H1 (cell line): ENCODE results near the gene YOD1. TPM values are rescaled to one million over a fixed set of nuclear protein-coding genes. Genes with fewer than 3 reads are reported as not detected.

ENCODE experiments used
- CTCF ChIA-PET: fragments of 300-600 bp; sonication (Branson Sonifier 250); formaldehyde crosslinking; loops from one replicate; lab custom pipeline; 2021; ENCODE audit not compliant: partially characterized antibody; lab: Charles Lee
- POLR2A ChIA-PET: fragments of 300-600 bp; sonication (Branson Sonifier 250); formaldehyde crosslinking; loops from one replicate; lab custom pipeline; 2021; ENCODE audit warnings: inconsistent platforms; ENCODE audit not compliant: partially characterized antibody; lab: Charles Lee
- DNase-seq, 2 experiments: peaks; one replicate each; pipeline versions ENCODE4 v3.0.0 to v3.0.0-alpha.2; 2010 to 2022; ENCODE audit warnings: low spot score in 2 of 2, low read depth in 1 of 2, mixed read lengths in 1 of 2
- FAIRE-seq: peaks from 2 replicates; lab custom pipeline; 2011; peaks lifted over from hg19 to GRCh38; lab: Jason Lieb, UNC
- H2AFZ ChIP-seq: 2 replicates; pipeline ENCODE4 v1.8.1; 2012; ENCODE audit warnings: low read length, inconsistent platforms
- H2AK5ac ChIP-seq: 2 replicates; pipeline ENCODE4 v1.6.1; 2013; ENCODE audit warnings: low read depth, low read length
- H2BK120ac ChIP-seq: replicated peaks from 2 replicates; pipeline ENCODE3; 2013; ENCODE audit warnings: low read depth, low read length, inconsistent platforms
- H2BK12ac ChIP-seq: 2 replicates; pipeline ENCODE4 v1.6.1; 2013; ENCODE audit warnings: low read depth, low read length
- H2BK15ac ChIP-seq: 2 replicates; pipeline ENCODE4 v1.6.1; 2013; ENCODE audit warnings: low read length
- H2BK20ac ChIP-seq: 2 replicates; pipeline ENCODE4 v1.6.1; 2013; ENCODE audit warnings: low read length
- H2BK5ac ChIP-seq: 2 replicates; pipeline ENCODE4 v1.6.1; 2013; ENCODE audit warnings: low read depth, low read length
- H3K14ac ChIP-seq: 2 replicates; pipeline ENCODE4 v1.6.1; 2013; ENCODE audit warnings: inconsistent platforms; ENCODE audit not compliant: insufficient read length
- H3K18ac ChIP-seq: 2 replicates; pipeline ENCODE4 v1.6.1; 2013; ENCODE audit warnings: low read length; ENCODE audit errors: extremely low read depth
- H3K23ac ChIP-seq: 2 replicates; pipeline ENCODE4 v1.6.1; 2013; ENCODE audit warnings: inconsistent platforms; ENCODE audit not compliant: insufficient read length
- H3K23me2 ChIP-seq: 2 replicates; pipeline ENCODE4 v1.6.1; 2013; ENCODE audit warnings: low read depth, low read length
- H3K27ac ChIP-seq: 2 replicates; pipeline ENCODE4 v1.6.1; 2011; ENCODE audit warnings: low read depth, low read length, inconsistent platforms
- H3K27me3 ChIP-seq, 4 experiments: replicated peaks in 1 of 4; 1 replicate in 1 of 4; 2 replicates in 3 of 4; pipeline versions ENCODE4 v1.6.1 to v1.8.1; 2011 to 2013; ENCODE audit warnings: low read length in 3 of 4, mild to moderate bottlenecking in 3 of 4, inconsistent platforms in 2 of 4, mixed read lengths in 2 of 4, moderate library complexity in 1 of 4; ENCODE audit not compliant: control insufficient read depth in 3 of 4, insufficient read depth in 3 of 4; ENCODE audit errors: extremely low read depth in 1 of 4
- H3K36me3 ChIP-seq, 4 experiments: 2 replicates each; pipeline versions ENCODE4 v1.6.1 to v1.8.1; 2011 to 2013; ENCODE audit warnings: mild to moderate bottlenecking in 4 of 4, low read length in 3 of 4, moderate library complexity in 2 of 4, control low read depth in 1 of 4, inconsistent platforms in 1 of 4; ENCODE audit not compliant: insufficient read depth in 4 of 4, control insufficient read depth in 2 of 4
- H3K4ac ChIP-seq: replicated peaks from 2 replicates; pipeline ENCODE3; 2013; ENCODE audit warnings: low read length, low read depth, mixed read lengths, inconsistent platforms; ENCODE audit not compliant: insufficient read length
- H3K4me1 ChIP-seq, 4 experiments: replicated peaks in 1 of 4; 1 replicate in 1 of 4; 2 replicates in 3 of 4; pipeline versions ENCODE4 v1.6.1 to v1.8.1; 2011 to 2013; ENCODE audit warnings: low read length in 3 of 4, inconsistent platforms in 2 of 4, mixed read lengths in 1 of 4; ENCODE audit not compliant: insufficient read depth in 4 of 4, control insufficient read depth in 3 of 4
- H3K4me2 ChIP-seq, 2 experiments: 2 replicates each; pipeline versions ENCODE4 v1.6.1 to v1.8.1; 2011 to 2013; ENCODE audit warnings: low read depth in 2 of 2, low read length in 2 of 2, control low read depth in 1 of 2, inconsistent platforms in 1 of 2, mild to moderate bottlenecking in 1 of 2; ENCODE audit not compliant: insufficient read depth in 1 of 2
- H3K4me3 ChIP-seq, 4 experiments: fragments of 200-600, 300-600 bp in 1 of 4; sonication (generic), shearing (Covaris generic), sonication (Bioruptor Twin) in 1 of 4; 2 replicates each; pipeline versions ENCODE4 v1.5.1 to v1.8.1; 2011 to 2016; ENCODE audit warnings: low read length in 4 of 4, low read depth in 3 of 4, control low read depth in 2 of 4, inconsistent platforms in 2 of 4, mild to moderate bottlenecking in 2 of 4, mixed read lengths in 1 of 4, moderate library complexity in 1 of 4; ENCODE audit not compliant: insufficient read depth in 2 of 4; ENCODE audit errors: extremely low read depth in 1 of 4
- H3K56ac ChIP-seq: replicated peaks from 2 replicates; pipeline ENCODE3; 2013; ENCODE audit warnings: low read depth, mild to moderate bottlenecking, mixed read lengths, low read length, inconsistent platforms; ENCODE audit not compliant: insufficient read length
- H3K79me1 ChIP-seq: 2 replicates; pipeline ENCODE4 v1.6.1; 2013; ENCODE audit warnings: low read depth, low read length, control low read depth
- H3K79me2 ChIP-seq, 2 experiments: 2 replicates each; pipeline versions ENCODE4 v1.6.1 to v1.8.1; 2012 to 2013; ENCODE audit warnings: low read length in 2 of 2, mild to moderate bottlenecking in 2 of 2, inconsistent platforms in 1 of 2; ENCODE audit not compliant: insufficient read depth in 2 of 2, control insufficient read depth in 1 of 2
- H3K9ac ChIP-seq, 4 experiments: replicated peaks in 1 of 4; 1 replicate in 1 of 4; 2 replicates in 3 of 4; pipeline versions ENCODE4 v1.6.1 to v1.8.1; 2011 to 2013; ENCODE audit warnings: low read depth in 3 of 4, low read length in 3 of 4, control low read depth in 2 of 4, mild to moderate bottlenecking in 2 of 4, moderate library complexity in 2 of 4, inconsistent platforms in 1 of 4; ENCODE audit errors: extremely low read depth in 1 of 4
- H3K9me3 ChIP-seq, 2 experiments: 2 replicates each; pipeline versions ENCODE4 v1.6.1 to v1.8.1; 2012 to 2013; ENCODE audit warnings: mild to moderate bottlenecking in 2 of 2, moderate library complexity in 2 of 2, control low read depth in 1 of 2, inconsistent platforms in 1 of 2, low read depth in 1 of 2, low read length in 1 of 2, mixed read lengths in 1 of 2; ENCODE audit not compliant: insufficient read depth in 2 of 2
- H4K20me1 ChIP-seq, 2 experiments: replicated peaks in 1 of 2; 2 replicates each; pipeline versions ENCODE3 to v1.8.1; 2011 to 2013; ENCODE audit warnings: inconsistent platforms in 2 of 2, low read length in 2 of 2, mild to moderate bottlenecking in 1 of 2; ENCODE audit not compliant: insufficient read depth in 2 of 2, control insufficient read depth in 1 of 2
- H4K5ac ChIP-seq: 2 replicates; pipeline ENCODE4 v1.6.1; 2013; ENCODE audit warnings: low read length, low read depth, mixed read lengths, inconsistent platforms; ENCODE audit not compliant: insufficient read length
- H4K8ac ChIP-seq: 2 replicates; pipeline ENCODE4 v1.8.0; 2013; ENCODE audit warnings: mild to moderate bottlenecking, moderate library complexity, low read length, inconsistent platforms; ENCODE audit not compliant: insufficient read depth; ENCODE audit errors: extremely low read depth
- H4K91ac ChIP-seq: replicated peaks from 2 replicates; pipeline ENCODE3; 2013; ENCODE audit warnings: low read length, mixed read lengths, inconsistent platforms; ENCODE audit not compliant: insufficient read length
- EP300 ChIP-seq, 2 experiments: IDR thresholded peaks; 1 replicate in 1 of 2; 2 replicates in 1 of 2; pipeline ENCODE4 v1.6.1; 2011 to 2012; ENCODE audit warnings: low read depth in 2 of 2, low read length in 2 of 2, mild to moderate bottlenecking in 2 of 2, borderline replicate concordance in 1 of 2, inconsistent platforms in 1 of 2, moderate library complexity in 1 of 2
- EZH2 ChIP-seq: fragments of 200-600 bp; sonication (generic); IDR thresholded peaks from 2 replicates; pipeline ENCODE4 v1.7.1; 2012; ENCODE audit warnings: low read depth, mild to moderate bottlenecking, moderate library complexity, low read length, inconsistent platforms; ENCODE audit not compliant: severe bottlenecking
- GABPA ChIP-seq: IDR thresholded peaks from 2 replicates; pipeline ENCODE4 v1.6.1; 2011; ENCODE audit warnings: mild to moderate bottlenecking, low read length, moderate library complexity, borderline replicate concordance; ENCODE audit not compliant: insufficient read depth
- GTF2F1 ChIP-seq: IDR thresholded peaks from 2 replicates; pipeline ENCODE4 v1.6.1; 2012; ENCODE audit warnings: low read depth, low read length, improper control_type of control experiment, borderline replicate concordance
- JUND ChIP-seq: IDR thresholded peaks from 2 replicates; pipeline ENCODE4 v1.6.1; 2011; ENCODE audit warnings: mild to moderate bottlenecking, improper control_type of control experiment, low read length
- KDM1A ChIP-seq: fragments of 200-600, 300-600 bp; sonication (generic); IDR thresholded peaks from 2 replicates; pipeline ENCODE4 v1.7.1; 2016; ENCODE audit warnings: mild to moderate bottlenecking, low read length, borderline replicate concordance
- KDM4A ChIP-seq: IDR thresholded peaks from one replicate; pipeline ENCODE4 v1.7.1; 2012; ENCODE audit warnings: low read depth, mild to moderate bottlenecking, moderate library complexity, low read length, inconsistent platforms; ENCODE audit not compliant: severe bottlenecking
- POLR2A ChIP-seq, 2 experiments: IDR thresholded peaks; 1 replicate in 1 of 2; 2 replicates in 1 of 2; pipeline ENCODE4 v1.6.1; 2011; ENCODE audit warnings: low read depth in 2 of 2, low read length in 2 of 2, mild to moderate bottlenecking in 2 of 2; ENCODE audit errors: control extremely low read depth in 1 of 2
- POU5F1 ChIP-seq: IDR thresholded peaks from 2 replicates; pipeline ENCODE4 v1.6.1; 2011; ENCODE audit warnings: low read depth, mild to moderate bottlenecking, low read length, moderate library complexity
- SIN3A ChIP-seq, 2 experiments: IDR thresholded peaks in 1 of 2; conservative IDR thresholded peaks in 1 of 2; 2 replicates each; pipeline ENCODE4 v1.6.1; 2011 to 2012; ENCODE audit warnings: low read length in 2 of 2, improper control_type of control experiment in 1 of 2, low read depth in 1 of 2, mild to moderate bottlenecking in 1 of 2
- TBP ChIP-seq: IDR thresholded peaks from 2 replicates; pipeline ENCODE4 v1.6.1; 2011; ENCODE audit warnings: low read depth, low read length, improper control_type of control experiment
- TCF12 ChIP-seq: IDR thresholded peaks from 2 replicates; pipeline ENCODE4 v1.6.1; 2011; ENCODE audit warnings: low read depth, mild to moderate bottlenecking, low read length
- USF2 ChIP-seq: IDR thresholded peaks from 2 replicates; pipeline ENCODE4 v1.6.1; 2011; ENCODE audit warnings: low read length, improper control_type of control experiment
- WGBS, 2 experiments: shearing (Covaris generic) in 1 of 2; methylation state at CpG; one replicate each; pipeline versions ENCODE4 v1.1.6 to v1.1.7; 2013 to 2015; ENCODE audit warnings: low lambda C conversion rate in 2 of 2, mixed read lengths in 2 of 2, inconsistent platforms in 1 of 2, low coverage in 1 of 2, missing lambda C conversion rate in 1 of 2; ENCODE audit not compliant: insufficient replicate concordance in 2 of 2, insufficient coverage in 1 of 2, insufficient read length in 1 of 2; ENCODE audit errors: extremely low coverage in 1 of 2, missing lambda C conversion rate in 1 of 2; 5-methylcytosine and 5-hydroxymethylcytosine counted together
- polyA plus RNA-seq, 7 experiments: library from polyadenylated mRNA; depleted of rRNA in 3 of 7; stranded (reverse) in 5 of 7; unstranded in 2 of 7; fragments of >200 nt in 5 of 7; fragments of 200-250 nt in 2 of 7; gene quantifications; 1 replicate in 5 of 7; 2 replicates in 1 of 7; 4 replicates in 1 of 7; pipeline versions ENCODE4 v1.2.1 to v1.2.3, GENCODE V29; 2011 to 2013; ENCODE audit warnings: missing spikeins in 2 of 7, mixed read lengths in 2 of 7
- total RNA-seq: library from RNA; stranded (reverse); fragmentation: NEBNext Ultra II Directional; extraction: Animal tissue kit (Norgen Biotek cat#: 25700); gene quantifications from 2 replicates; pipeline ENCODE4 v1.2.1, GENCODE V29; 2021

The YOD1 gene
- total and polyA plus RNA-seq, 2 of the 8 experiments (the other 6 are each of a cell fraction or from before 2014, with no cell fraction given), result 1.9 to 11.8 TPM

- H3K9me3 ChIP-seq, result no peaks in the 10 kb centered on the region
- H3K18ac ChIP-seq, result no peak overlapping the region
- H3K9ac ChIP-seq, result no peak overlapping the region
- no peak overlapping the region for H3K4ac ChIP-seq
- H3K79me2 ChIP-seq, result no peaks in the 10 kb centered on the region
- H2BK15ac ChIP-seq, result no peak overlapping the region
- no peak overlapping the region for H4K5ac ChIP-seq
- H3K4me3 ChIP-seq, result no peak overlapping the region
- H3K4me2 ChIP-seq, result no peak overlapping the region
- no peak overlapping the region for H2BK20ac ChIP-seq
- no peak overlapping the region for H3K56ac ChIP-seq
- CTCF ChIA-PET, result interaction anchor here (0.6 to 9.9 kb wide), 12 partner anchors 8 to 494 kb away, joined by 3 to 122 read pairs (median 8); partner anchors contain the start of gene C1orf116
- no peak overlapping the region for H2BK120ac ChIP-seq
- no peaks in the 10 kb centered on the region for H3K36me3 ChIP-seq
- no peak overlapping the region for H3K14ac ChIP-seq
- no peak overlapping the region for H3K27ac ChIP-seq
- H3K23ac ChIP-seq, result no peak overlapping the region
- no peak overlapping the region for H2BK5ac ChIP-seq
- POLR2A ChIA-PET, result no interaction called here
- no peak overlapping the region for H2BK12ac ChIP-seq
- H3K27me3 ChIP-seq, result no peaks in the 10 kb centered on the region; a peak in 1 of 7 replicates
- no peak overlapping the region for H2AK5ac ChIP-seq
- DNase-seq, result no peak
- no peaks in the 10 kb centered on the region for H3K23me2 ChIP-seq
- 0 out of 7 replicates have a peak, but pooled peaks cover 0 to 2% (median 0%) of the 10 kb centered on the region in 4 experiments for H3K4me1 ChIP-seq
- H2AFZ ChIP-seq, result no peak overlapping the region
- no peak overlapping the region for H4K8ac ChIP-seq
- H4K91ac ChIP-seq, result no peak overlapping the region
- WGBS, 2 experiments, result 78% methylated on average over 3 of the region's 3 CpGs; no CpG with 5 or more reads in 1 of the 2 experiments
- H3K79me1 ChIP-seq, result no peaks in the 10 kb centered on the region
- peaks cover 0 to 3% of the 10 kb centered on the region in 2 experiments for H4K20me1 ChIP-seq
- FAIRE-seq, result no peak
- TF ChIP-seq EP300 (IDR thresholded peaks at IDR 0.05; ENCODE audit: borderline replicate concordance in 1 of 2, low read depth in 2 of 2, low read length in 2 of 2) (no peak), TCF12 (no peak), SIN3A (conservative IDR thresholded peaks at IDR 0.05 in 1 of 2, IDR thresholded peaks at IDR 0.05 in 1 of 2; ENCODE audit: low read depth in 1 of 2, low read length in 2 of 2) (no peak), TBP (no peak), POU5F1 (no peak), GTF2F1 (no peak), EZH2 (no peak), GABPA (no peak), USF2 (no peak), POLR2A (IDR thresholded peaks at IDR 0.05; ENCODE audit: control extremely low read depth in 1 of 2, low read depth in 2 of 2, low read length in 2 of 2) (no peak), KDM4A (no peak), KDM1A (no peak), JUND (no peak)
Measured at GRCh38 chr1:207006083-207006482, 44.9 kb downstream of the YOD1 start.
